Islet of Langerhans (tissue), 1 donor: Measurements from ENCODE around the gene VPS11.

ENCODE experiments used
- FAIRE-seq: peaks from one replicate; lab custom pipeline; 2011; peaks lifted over from hg19 to GRCh38; lab: Jason Lieb, UNC

The VPS11 gene

DNA sequence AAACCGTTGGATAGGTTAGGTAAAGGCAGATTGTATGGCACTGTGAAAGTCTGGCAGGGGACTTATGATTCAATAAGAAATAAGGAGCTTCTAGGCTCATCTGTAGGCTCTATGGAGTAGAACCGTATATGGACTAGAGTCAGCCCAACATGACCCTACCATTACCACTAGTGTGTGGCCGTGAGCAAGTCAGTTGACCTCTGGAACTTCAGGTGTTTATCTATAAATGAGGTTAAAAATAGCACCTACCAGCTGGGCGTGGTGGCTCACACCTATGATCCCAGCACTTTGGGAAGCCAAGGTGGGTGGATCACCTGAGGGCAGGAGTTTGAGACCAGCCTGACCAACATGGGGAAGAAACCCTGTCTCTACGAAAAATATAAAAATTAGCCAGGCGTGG, 58.2 kb downstream of the VPS11 start:
- FAIRE-seq, result no peak

DNA sequence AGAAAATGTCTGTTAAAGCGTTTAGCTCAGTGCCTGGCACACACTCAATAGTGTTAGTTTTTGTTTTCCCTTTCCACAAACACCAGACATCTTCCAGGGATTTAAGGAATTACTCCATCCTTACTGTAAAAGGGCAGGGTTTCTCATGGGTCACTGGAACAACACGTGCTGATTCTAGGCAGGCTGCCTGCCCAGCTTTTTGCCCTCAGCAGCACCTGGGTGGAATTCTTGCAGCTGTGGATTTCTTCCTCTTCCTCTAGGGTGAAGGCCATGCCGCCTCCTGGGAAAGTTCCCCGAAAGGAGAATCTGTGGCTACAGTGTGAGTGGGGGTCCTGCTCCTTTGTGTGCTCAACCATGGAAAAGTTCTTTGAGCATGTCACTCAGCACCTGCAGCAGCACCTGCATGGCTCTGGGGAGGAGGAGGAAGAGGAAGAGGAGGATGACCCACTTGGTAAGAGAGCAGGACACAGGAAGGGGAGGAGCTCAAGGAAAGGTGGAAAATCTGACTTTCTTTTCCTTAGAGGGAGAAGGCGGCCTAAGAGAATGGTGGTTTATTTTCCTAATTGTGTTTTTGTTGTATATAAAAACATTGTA, 59.2 kb downstream of the VPS11 start:
- FAIRE-seq, result no peak

DNA sequence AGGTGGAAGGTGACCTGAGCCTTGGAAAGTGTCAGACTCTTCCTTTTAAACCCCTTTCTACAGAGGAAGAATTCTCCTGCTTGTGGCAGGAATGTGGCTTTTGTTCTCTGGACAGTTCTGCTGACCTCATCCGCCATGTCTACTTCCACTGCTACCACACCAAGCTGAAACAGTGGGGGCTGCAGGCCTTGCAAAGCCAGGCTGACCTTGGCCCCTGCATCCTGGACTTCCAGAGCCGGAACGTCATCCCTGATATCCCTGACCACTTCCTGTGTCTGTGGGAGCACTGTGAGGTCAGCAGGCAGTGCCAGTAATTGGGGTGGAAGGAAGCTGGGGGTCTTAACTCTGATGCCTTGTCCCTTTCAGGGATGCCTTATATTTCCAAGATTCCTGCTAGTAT, 63.0 kb downstream of the VPS11 start:
- no peak for FAIRE-seq
